SH-SY5Y (cell line): ENCODE measurements around the gene LTBP4.

Experiments
- GATA2 ChIP-seq: IDR thresholded peaks from 2 replicates; pipeline ENCODE4 v1.6.1; 2011; ENCODE audit warnings: mild to moderate bottlenecking, low read depth, low read length
- GATA3 ChIP-seq: IDR thresholded peaks from 2 replicates; pipeline ENCODE4 v1.6.1; 2011; ENCODE audit warnings: low read depth, mild to moderate bottlenecking, low read length, moderate library complexity

DNA sequence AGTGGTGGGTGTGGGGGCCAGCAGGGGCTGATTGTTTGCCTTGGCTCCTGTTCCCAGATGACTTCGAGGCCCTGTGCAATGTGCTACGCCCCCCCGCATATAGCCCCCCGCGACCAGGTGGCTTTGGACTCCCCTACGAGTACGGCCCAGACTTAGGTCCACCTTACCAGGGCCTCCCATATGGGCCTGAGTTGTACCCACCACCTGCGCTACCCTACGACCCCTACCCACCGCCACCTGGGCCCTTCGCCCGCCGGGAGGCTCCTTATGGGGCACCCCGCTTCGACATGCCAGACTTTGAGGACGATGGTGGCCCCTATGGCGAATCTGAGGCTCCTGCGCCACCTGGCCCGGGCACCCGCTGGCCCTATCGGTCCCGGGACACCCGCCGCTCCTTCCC, 25.7 kb downstream of the LTBP4 start:
- TF ChIP-seq GATA2 (no peak), GATA3 (no peak)
